Activated T-cell treated with anti-CD3 and anti-CD28 coated beads for 24 hours (primary cell): ENCODE results near the gene PRKCE.

Experiments
- DNase-seq: peaks from one replicate; pipeline ENCODE4 v3.0.0-alpha.2; 2020; ENCODE audit warnings: low read depth

PRKCE gene

GRCh38 chr2:45780541-45781463 lies 129.3 kb downstream of the PRKCE start:
- DNase-seq = no peak

- no peak for DNase-seq
These were observed 130.0 kb downstream of the PRKCE start for GRCh38 chr2:45781464-45781811.

DNA sequence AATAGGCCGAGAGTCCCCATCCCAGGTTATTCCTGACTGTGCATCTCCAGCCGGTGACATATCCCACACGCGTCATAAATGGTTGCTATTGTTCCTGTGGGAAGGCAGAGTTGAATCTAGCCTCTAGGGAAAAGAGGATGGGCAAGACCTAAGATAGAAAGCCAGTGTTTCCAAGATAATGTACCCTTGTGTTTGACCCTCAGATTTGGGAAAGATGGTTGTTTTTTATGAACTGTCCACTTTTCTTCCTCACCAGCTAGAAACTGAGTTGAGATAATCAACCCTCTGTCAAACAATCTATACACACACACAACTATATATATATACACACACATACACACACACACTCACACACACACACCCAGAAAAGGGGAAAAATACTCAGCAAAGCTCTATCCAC lies 131.0 kb downstream of the PRKCE start:
- DNase-seq = no peak

GRCh38 chr2:45782986-45783385 lies 131.5 kb downstream of the PRKCE start:
- DNase-seq = no peak

- DNase-seq = no peak
These were observed 134.8 kb downstream of the PRKCE start for GRCh38 chr2:45786030-45786835.

DNA sequence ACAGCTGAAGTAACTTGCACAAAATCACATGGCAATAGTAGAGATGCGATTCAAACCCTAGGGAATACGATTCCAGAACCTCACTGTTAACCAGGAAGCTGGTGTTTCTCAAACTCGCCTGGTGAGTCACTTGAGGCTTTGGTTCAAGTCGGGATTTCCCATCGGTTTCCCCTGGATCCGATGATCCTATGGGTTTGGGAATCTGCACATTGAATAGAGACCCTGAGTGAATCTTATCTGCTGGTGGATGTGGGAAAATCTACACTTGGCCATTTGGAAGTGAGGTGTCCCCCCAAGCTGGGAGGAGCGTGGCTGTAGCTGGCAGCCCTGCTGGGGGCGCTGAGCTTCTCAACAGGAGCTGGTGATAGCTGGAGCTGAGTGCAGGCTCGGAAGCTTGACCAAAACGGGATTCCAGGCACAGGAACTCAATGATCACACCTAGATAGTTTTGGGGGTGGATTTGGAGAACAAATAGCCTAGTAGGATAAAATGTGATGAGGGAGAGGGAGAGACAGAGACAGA lies 135.4 kb downstream of the PRKCE start:
- no peak for DNase-seq

- DNase-seq = no peak
These were observed 136.9 kb downstream of the PRKCE start for GRCh38 chr2:45788401-45788800.

DNA sequence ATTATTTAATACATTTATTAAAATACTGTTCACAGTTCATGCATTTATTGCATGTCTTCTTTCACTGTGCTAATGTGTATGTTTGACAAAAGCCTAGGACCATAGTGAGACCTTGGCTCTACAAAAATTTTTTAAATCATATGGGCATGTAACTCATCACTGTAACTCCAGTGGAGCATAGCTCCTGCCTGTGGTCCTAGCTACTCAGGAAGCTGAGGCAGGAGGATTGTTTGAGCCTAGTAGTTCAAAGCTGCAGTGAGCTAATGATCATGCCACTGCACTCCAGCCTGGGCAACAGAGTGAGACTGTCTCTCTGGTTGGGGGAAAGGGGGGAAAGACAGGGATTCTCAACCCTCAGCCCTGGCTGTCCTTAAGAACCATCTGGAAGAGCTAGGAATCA lies 137.8 kb downstream of the PRKCE start:
- no peak for DNase-seq

DNA sequence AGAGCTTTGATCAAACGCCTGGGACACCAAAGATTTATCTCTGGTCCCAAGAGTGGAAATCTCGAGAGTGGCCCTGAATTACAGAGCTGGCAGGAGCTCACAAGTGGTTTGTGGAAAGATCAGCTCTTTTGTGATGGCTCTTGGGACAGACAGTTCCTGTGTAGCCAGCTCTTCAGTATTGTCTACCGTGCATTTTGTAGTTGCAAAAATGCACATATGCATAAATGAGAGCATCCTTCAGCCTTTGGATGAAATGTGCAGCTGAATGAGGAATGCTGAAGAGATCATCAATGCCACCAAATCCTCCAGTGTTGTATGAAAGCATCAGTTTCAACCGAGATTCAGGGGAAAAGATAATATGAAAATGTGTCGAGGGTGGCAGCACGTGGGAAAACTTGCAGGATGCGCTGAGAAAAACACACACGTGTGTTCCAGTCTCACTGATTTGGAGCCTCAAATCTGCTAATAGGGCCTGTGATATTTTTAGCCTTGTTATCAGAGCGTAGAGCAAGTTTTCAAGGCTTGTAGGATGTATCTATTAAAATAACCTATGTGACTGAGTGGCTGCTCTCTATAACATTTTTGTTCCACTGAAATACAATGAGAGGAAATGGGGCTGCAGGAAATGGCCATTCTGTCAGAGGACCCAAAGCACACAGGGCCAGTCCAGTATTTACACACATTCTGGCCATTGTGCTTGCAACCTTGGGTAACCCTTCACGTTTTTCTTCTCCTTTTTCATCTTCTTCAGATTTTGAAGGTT lies 138.7 kb downstream of the PRKCE start:
- no peak for DNase-seq

- no peak for DNase-seq
These were observed 142.0 kb downstream of the PRKCE start for GRCh38 chr2:45793305-45793962.

DNA sequence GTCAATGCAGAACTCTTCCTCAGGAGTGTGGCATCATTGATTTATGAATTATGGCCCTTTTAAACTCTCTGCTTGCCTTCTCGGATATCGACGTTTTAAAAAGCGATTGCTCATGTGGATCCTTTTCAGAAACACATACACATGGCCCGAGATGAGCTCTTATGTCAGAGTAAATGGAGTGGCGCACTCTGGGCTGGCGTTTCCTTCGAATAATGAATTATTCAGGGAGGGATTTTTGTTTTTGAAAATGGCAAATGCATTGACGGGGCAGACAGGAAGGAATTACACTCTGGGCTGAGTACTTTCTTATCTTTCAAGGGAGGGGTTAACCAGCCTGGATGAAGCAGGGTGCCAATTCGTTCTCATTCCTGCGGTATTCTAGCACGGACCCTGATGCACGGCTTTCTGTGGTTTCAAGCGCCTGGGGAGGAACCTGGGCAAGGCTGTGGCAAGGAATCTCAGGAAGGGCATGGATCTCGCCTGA lies 142.7 kb downstream of the PRKCE start:
- DNase-seq = no peak

DNA sequence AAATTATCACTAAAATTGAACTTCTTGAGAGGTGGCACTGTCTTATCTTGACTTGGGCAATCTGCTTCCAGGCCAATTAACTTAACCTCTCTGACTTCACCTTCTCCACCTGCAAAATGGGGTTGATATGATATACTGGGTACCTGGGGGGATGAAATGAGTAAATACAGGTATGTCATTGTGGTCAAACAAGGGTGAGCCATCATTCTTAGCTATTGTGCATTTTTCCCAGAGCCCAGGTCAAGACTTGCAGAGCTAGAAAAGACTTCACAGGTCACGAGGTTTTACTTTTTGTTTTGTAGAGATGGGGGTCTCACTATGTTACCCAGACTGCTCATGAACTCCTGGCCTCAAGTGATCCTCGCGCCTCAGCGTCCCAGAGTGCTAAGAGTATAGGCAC lies 145.0 kb downstream of the PRKCE start:
- DNase-seq = no peak

DNA sequence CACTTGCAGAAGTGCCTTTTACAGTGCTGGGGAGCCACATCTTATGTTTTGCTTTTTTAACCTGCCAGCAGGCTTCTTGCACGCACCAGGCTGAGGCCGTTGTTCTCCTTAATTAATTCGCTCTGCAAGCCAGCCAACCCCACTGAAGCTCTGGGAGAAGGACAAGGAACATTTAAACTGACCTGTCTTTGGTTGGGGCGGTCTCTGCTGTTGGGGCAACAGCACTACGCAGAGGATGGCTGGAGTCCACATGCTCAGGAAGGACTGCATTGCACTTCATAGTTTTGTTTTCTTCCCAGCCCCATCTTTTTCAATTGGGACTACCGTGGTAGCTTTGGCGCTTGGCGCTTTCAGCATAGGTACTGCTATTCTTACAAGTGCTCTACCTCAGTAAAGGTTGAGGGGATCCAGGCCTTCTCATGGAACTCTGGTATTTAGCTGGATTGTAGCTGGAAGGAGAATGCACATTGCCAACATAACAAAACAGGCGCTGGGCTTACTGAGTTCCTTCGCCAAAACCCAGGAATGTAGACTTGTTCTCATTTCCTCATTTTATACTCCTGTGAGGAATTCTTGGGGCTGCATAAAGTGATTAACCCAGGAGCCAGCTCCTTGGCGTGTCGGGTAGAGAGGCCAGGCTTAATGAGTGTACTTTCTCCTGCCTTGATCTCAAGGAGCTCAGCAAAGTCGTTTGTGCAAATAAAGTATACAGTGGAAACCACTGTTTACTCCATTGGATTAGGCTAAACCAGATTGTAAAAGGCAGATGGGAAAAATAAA lies 146.2 kb downstream of the PRKCE start:
- no peak for DNase-seq

DNA sequence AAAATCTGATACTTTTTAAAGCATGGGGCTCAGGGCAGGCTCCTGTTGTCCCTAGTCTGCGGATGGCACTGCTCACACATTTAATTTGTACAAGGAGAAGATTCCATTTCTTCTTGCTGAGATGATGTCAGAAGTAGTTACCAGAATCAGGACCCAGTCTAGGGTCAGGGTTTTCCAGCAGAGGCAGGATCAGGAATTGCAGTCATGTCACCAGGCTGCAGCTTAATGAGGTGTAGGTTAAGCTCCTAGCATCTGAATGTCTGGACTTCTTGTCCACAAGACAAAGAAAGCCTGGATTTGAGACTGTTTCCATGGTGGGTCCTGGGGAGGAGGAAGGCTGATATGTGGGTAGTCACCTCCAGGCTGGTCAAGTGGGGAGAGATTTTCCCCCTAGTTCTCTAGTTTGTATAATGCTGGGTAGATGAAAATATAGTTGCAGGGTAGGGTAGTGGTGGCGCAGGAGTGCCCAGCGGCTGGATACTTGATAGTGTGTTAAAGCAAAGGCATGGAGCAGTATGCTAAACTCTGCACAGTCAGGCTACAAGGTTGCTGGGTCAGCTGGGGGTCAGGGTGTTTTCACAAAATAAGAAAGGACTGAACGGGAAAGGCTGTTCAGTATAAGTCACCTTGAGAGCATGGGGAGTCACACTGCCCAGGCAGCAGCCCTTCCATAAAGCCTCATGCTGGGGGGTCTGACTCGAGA lies 148.4 kb downstream of the PRKCE start:
- DNase-seq = no peak

- no peak for DNase-seq
These were observed 151.1 kb downstream of the PRKCE start for GRCh38 chr2:45802499-45803138.

DNA sequence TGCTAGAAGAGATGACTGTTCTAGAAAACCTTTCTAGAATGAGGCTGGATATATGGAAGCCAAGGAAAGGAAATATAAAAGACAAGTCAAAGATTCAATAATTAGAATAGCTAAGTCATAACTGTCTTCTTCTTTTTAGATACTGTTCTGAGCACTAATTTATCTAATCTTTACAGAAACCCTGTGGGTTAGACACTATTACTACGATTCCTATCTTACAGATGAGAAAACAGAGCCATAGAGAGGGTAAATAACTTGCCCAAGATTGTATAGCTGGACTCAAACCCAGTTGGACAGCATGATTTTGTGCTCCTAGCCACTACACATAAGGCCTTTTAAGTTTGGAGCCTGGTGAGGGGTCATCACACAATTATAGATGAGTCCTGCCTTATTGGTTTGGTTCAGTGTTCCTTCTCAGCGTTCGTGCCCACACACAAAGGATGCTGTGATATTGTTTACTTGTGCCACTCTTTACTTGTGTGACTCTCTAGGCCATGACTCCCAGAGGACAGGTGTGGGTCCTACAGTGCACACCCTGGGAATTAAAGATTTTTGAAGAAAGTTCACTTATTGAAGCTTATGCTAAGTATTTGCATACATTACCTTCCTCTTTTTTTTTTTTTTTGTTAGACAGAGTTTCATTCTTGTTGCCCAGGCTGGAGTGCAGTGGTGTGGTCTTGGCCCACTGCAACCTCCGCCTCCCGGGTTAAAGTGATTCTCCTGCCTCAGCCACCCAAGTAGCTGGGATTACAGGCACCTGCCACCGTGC lies 153.7 kb downstream of the PRKCE start:
- no peak for DNase-seq

GRCh38 chr2:45806563-45807358 lies 155.3 kb downstream of the PRKCE start:
- no peak for DNase-seq

GRCh38 chr2:45808294-45808800 lies 156.9 kb downstream of the PRKCE start:
- no peak for DNase-seq
